Smooth muscle cell of the umbilical artery (primary cell): Measurements from ENCODE around the gene ZXDA. TPM values are rescaled to one million over a fixed set of nuclear protein-coding genes. Genes with fewer than 3 reads are reported as not detected.

Source experiments
- total RNA-seq: library from RNA; depleted of rRNA; stranded (reverse); fragments of >200 nt; gene quantifications from 2 replicates; pipeline ENCODE4 v1.2.3, GENCODE V29; 2014

Gene ZXDA
- total RNA-seq: 4.2 and 5.6 TPM in 2 replicates

GRCh38 chrX:57910287-57910912, at the start of gene ZXDA:
TSS of gene ZXDA (minus strand) at chrX:57910458. CDS start at chrX:57910420, 38 bp downstream.

Other genes starting within 250 kb of the ZXDA start
- gene NLRP2B, start 230.2 kb downstream of the ZXDA start, total RNA-seq: not detected in 2 replicates